NB4 (cell line): ENCODE measurements around the gene ARHGAP24.

Experiments used
- DNase-seq: peaks from one replicate; pipeline ENCODE4 v3.0.0; 2010; ENCODE audit warnings: low read depth
- H3K4me3 ChIP-seq: one replicate; pipeline ENCODE4 v1.5.1; 2011; ENCODE audit warnings: mild to moderate bottlenecking, low read depth, low read length, moderate library complexity
- CTCF ChIP-seq: IDR thresholded peaks from one replicate; pipeline ENCODE4 v1.5.1; 2012; ENCODE audit warnings: low read depth, low read length
- MAX ChIP-seq: IDR thresholded peaks from 2 replicates; pipeline ENCODE4 v1.6.1; 2011; ENCODE audit warnings: low read depth, low read length
- MYC ChIP-seq: IDR thresholded peaks from 2 replicates; pipeline ENCODE4 v1.6.1; 2011; ENCODE audit warnings: low read depth, low read length
- POLR2A ChIP-seq: IDR thresholded peaks from 2 replicates; pipeline ENCODE4 v1.6.1; 2011; ENCODE audit warnings: mild to moderate bottlenecking; ENCODE audit not compliant: insufficient read length; ENCODE audit errors: extremely low read depth

The ARHGAP24 gene

GRCh38 chr4:85826060-85826678, 351.2 kb downstream of the ARHGAP24 start:
- H3K4me3 ChIP-seq: no peak overlapping the region
- TF ChIP-seq CTCF (no peak), POLR2A (no peak), MAX (peak; percentile 77), MYC (peak; percentile 76; the same call in 1 of the 2 replicates)
- DNase-seq: peak; percentile 6

GRCh38 chr4:85828027-85828890, 353.3 kb downstream of the ARHGAP24 start:
- no peak for DNase-seq
- no peak for TF ChIP-seq MYC
- TF ChIP-seq POLR2A: no peak
- no peak for TF ChIP-seq CTCF
- no peak for TF ChIP-seq MAX
- no peak overlapping the region for H3K4me3 ChIP-seq

- TF ChIP-seq POLR2A (no peak), MYC (no peak), CTCF (no peak), MAX (no peak)
- no peak for DNase-seq
- H3K4me3 ChIP-seq: no peak overlapping the region
Observed at GRCh38 chr4:85829276-85830051, 354.5 kb downstream of the ARHGAP24 start.

- TF ChIP-seq POLR2A: no peak
- TF ChIP-seq MAX: no peak
- no peak for TF ChIP-seq MYC
- TF ChIP-seq CTCF: no peak
- DNase-seq: no peak
- no peak overlapping the region for H3K4me3 ChIP-seq
Observed at GRCh38 chr4:85831647-85832046, 356.7 kb downstream of the ARHGAP24 start.

- TF ChIP-seq MAX (no peak), MYC (no peak), POLR2A (no peak), CTCF (no peak)
- DNase-seq: no peak
- H3K4me3 ChIP-seq: no peak overlapping the region
Observed at GRCh38 chr4:85833302-85833701, 358.4 kb downstream of the ARHGAP24 start.
